ENCODE results near the gene TPRG1L. TPM values are rescaled to one million over a fixed set of nuclear protein-coding genes. Genes with fewer than 3 reads are reported as not detected.
"Not testable (repeated sequence)": the region's sequence is repeated elsewhere in the genome, so short reads cannot be mapped to it uniquely, and the experiment has no call there.

Gene TPRG1L
- total RNA-seq, 6 experiments from 2014 or later, result 51.8 to 63.5 (median 58.0) TPM

DNA sequence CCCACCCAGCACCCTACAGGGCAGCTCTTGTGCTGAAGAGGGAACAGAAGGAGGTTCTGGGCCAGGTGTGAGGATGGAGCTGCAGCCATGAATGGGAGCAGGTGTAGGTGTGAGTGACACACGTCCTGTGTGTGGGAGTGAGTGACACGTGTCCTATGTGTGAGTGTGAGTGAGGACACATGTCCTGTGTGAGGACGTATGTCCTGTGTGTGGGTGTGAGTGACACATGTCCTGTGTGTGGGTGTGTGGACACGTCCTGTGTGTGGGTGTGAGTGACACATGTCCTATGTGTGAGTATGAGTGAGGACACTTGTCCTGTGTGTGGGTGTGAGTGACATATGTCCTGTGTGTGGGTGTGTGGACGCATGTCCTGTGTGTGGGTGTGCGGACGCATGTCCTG is 39.9 kb upstream of the TPRG1L start:
- no peak for DNase-seq
- Mint-ChIP-seq H3K4me1 (ENCODE audit: low read depth) (peaks cover 9% of the 10 kb centered on the region), H3K9me3 (no peaks in the 10 kb centered on the region), H3K4me3 (no peak overlapping the region), H3K36me3 (ENCODE audit: low read depth) (no peaks in the 10 kb centered on the region), H3K27ac (no peak overlapping the region), H3K27me3 (ENCODE audit: insufficient read depth) (peaks cover 5% of the 10 kb centered on the region)
- TF ChIP-seq, protein P1, sequence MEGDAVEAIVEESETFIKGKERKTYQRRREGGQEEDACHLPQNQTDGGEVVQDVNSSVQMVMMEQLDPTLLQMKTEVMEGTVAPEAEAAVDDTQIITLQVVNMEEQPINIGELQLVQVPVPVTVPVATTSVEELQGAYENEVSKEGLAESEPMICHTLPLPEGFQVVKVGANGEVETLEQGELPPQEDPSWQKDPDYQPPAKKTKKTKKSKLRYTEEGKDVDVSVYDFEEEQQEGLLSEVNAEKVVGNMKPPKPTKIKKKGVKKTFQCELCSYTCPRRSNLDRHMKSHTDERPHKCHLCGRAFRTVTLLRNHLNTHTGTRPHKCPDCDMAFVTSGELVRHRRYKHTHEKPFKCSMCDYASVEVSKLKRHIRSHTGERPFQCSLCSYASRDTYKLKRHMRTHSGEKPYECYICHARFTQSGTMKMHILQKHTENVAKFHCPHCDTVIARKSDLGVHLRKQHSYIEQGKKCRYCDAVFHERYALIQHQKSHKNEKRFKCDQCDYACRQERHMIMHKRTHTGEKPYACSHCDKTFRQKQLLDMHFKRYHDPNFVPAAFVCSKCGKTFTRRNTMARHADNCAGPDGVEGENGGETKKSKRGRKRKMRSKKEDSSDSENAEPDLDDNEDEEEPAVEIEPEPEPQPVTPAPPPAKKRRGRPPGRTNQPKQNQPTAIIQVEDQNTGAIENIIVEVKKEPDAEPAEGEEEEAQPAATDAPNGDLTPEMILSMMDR (IDR thresholded peaks at IDR 0.05), result no peak

DNA sequence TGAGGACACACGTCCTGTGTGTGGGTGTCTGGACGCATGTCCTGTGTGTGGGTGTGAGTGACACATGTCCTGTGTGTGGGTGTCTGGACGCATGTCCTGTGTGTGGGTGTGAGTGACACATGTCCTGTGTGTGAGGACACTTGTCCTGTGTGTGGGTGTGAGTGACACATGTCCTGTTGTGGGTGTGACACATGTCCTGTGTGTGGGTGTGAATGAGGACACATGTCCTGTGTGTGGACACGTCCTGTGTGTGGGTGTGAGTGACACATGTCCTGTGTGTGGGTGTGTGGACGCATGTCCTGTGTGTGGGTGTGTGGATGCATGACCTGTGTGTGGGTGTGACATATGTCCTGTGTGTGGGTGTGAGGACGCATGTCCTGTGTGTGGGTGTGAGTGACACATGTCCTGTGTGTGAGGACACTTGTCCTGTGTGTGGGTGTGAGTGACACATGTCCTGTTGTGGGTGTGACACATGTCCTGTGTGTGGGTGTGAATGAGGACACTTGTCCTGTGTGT is 39.4 kb upstream of the TPRG1L start:
- H3K4me1 Mint-ChIP-seq (ENCODE audit: low read depth); DNase-seq; H3K36me3 Mint-ChIP-seq (ENCODE audit: low read depth); H3K27me3 Mint-ChIP-seq (ENCODE audit: insufficient read depth); H3K9me3 Mint-ChIP-seq; H3K27ac Mint-ChIP-seq; H3K4me3 Mint-ChIP-seq: not testable (repeated sequence)

DNA sequence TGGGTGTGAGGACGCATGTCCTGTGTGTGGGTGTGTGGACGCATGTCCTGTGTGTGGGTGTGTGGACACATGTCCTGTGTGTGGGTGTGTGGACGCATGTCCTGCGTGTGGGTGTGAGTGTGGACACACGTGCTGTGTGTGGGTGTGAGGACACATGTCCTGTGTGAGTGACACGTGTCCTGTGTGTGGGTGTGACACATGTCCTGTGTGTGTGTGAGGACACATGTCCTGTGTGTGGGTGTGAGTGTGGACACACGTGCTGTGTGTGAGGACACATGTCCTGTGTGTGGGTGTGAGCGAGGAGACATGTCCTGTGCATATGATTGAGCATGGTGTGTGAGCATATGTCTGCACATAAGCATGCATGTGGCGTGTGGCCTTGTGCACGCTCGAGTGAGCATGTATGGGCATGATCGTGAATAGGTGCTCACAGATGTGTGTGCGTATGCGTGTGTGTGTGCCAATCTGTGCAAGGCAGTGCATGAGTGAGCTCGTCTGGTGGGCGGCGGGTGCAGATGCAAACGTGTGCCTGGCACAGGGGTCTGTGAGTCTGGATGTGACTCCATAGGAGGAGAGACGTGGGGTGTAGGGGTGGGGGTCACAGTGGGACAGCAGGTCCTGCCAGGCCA is 38.8 kb upstream of the TPRG1L start:
- peaks cover 9% of the 10 kb centered on the region for H3K4me1 Mint-ChIP-seq (ENCODE audit: low read depth)
- H3K4me3 Mint-ChIP-seq, result no peak overlapping the region
- H3K27ac Mint-ChIP-seq, result no peak overlapping the region
- H3K27me3 Mint-ChIP-seq (ENCODE audit: insufficient read depth), result peaks cover 5% of the 10 kb centered on the region
- TF ChIP-seq, protein P1 (IDR thresholded peaks at IDR 0.05), result no peak
- no peak for DNase-seq
- no peaks in the 10 kb centered on the region for H3K9me3 Mint-ChIP-seq
- H3K36me3 Mint-ChIP-seq (ENCODE audit: low read depth), result no peaks in the 10 kb centered on the region

DNA sequence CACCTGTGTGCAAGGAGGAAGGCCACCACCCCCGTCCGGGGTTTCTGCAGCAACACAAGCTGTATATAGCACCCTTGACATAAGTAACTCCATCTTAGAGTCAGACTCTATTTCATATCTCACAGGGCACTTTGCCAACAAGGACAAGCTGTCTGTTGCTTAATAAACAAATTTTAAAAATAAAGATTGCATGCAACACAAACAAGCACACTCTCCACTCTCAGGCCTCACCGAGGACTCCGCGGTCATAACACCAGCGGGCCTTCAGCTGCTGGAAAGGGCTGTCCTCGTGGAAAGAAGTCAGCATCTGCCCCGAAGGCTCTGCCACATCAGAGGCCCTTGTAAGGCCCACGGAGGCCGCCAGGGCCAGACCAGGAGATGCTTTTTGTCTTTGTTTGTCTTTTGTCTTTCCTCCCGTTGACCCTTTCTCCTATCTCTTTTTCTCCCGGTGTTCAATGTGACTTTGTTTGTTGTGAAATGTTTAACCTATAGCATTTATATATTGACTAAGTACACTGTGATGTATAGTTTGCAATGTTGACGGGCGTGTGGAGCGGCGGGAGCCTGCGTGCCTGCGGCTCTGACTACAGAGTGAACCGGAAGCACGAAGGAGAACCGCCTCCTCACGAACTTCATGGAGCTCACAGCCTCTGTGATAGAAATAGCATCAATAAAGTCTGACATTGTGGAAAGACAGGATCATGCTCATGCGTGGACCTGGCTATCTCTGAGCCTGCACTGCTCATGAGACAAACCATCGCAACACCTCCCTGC is 37.6 kb upstream of the TPRG1L start:
- peak; percentile 71 for DNase-seq
- Mint-ChIP-seq H3K36me3 (ENCODE audit: low read depth) (no peaks in the 10 kb centered on the region), H3K4me1 (ENCODE audit: low read depth) (peaks cover 9% of the 10 kb centered on the region), H3K27me3 (ENCODE audit: insufficient read depth) (peaks cover 5% of the 10 kb centered on the region), H3K9me3 (no peaks in the 10 kb centered on the region), H3K4me3 (no peak overlapping the region; the same call in 1 of the 2 replicates), H3K27ac (peak overlapping the region; percentile 76)
- TF ChIP-seq, protein P1 (IDR thresholded peaks at IDR 0.05), result no peak

DNA sequence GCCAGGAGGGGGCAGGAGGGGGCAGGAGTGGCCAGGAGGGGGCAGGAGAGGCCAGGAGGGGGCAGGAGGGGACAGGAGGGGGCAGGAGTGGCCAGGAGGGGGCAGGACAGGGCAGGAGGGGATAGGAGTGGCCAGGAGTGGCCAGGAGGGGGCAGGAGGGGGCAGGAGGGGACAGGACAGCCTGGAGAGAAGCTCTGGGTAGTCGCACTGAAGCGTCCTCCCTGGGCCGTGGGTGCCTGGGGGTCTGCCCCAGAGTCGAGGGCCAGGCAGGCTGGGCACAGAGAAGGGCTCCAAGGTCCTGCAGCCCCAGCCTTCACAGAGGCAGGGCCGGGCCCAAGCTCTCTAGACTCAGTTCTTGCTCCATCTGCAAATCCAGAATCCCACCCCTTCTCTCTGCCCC is 36.4 kb upstream of the TPRG1L start:
- H3K36me3 Mint-ChIP-seq (ENCODE audit: low read depth), result no peaks in the 10 kb centered on the region
- TF ChIP-seq, protein P1 (IDR thresholded peaks at IDR 0.05), result peak; percentile 35
- no peak overlapping the region for H3K27ac Mint-ChIP-seq
- peaks cover 5% of the 10 kb centered on the region for H3K27me3 Mint-ChIP-seq (ENCODE audit: insufficient read depth)
- no peak for DNase-seq
- no peak overlapping the region for H3K4me3 Mint-ChIP-seq
- no peaks in the 10 kb centered on the region for H3K9me3 Mint-ChIP-seq
- peaks cover 9% of the 10 kb centered on the region for H3K4me1 Mint-ChIP-seq (ENCODE audit: low read depth)

DNA sequence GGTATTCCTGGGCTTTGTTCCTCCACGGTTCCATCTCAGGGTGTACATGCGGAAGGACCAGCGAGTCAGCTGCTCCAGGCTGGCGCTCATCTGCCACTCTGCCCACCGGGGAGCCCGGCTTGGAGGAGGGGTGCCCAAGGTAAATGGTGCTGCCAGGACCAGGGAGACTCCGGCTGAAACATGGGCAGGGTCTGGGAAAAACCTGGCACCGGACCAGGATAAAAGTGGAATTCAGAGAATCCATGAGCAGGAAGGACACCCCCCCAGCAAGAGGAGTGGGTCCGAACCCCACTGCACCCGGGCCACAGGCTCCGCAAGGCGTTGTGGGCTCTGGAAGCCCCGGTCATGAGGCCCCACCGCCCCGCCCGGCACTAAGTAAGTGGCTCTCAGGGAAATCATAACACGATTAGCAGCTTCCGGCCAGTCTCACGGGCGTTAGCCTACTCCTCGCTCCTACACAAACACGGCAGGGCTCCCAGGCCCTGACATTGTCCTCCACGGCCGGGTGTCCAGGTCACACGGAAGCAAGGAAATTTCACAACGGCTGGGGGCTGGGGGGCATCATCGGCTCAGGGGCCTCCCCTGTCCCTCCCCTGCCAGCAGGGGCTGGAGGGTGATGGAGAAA is 34.6 kb upstream of the TPRG1L start:
- H3K9me3 Mint-ChIP-seq, result no peaks in the 10 kb centered on the region
- H3K36me3 Mint-ChIP-seq (ENCODE audit: low read depth), result no peaks in the 10 kb centered on the region
- H3K4me3 Mint-ChIP-seq, result no peak overlapping the region
- no peak overlapping the region for H3K27ac Mint-ChIP-seq
- DNase-seq, result no peak
- H3K4me1 Mint-ChIP-seq (ENCODE audit: low read depth), result peaks cover 9% of the 10 kb centered on the region
- TF ChIP-seq, protein P1 (IDR thresholded peaks at IDR 0.05), result no peak
- peaks cover 5% of the 10 kb centered on the region for H3K27me3 Mint-ChIP-seq (ENCODE audit: insufficient read depth)
